Thyroid gland (tissue), 4 donors: Measurements from ENCODE around the gene FOXO6.

Experiments
- CTCF ChIP-seq, 6 experiments: fragments of 200-600 bp in 3 of 6; fragments of 450-650 bp in 3 of 6; sonication (generic) in 3 of 6; IDR thresholded peaks; one replicate each; pipeline ENCODE4 v1.5.1; 2016 to 2019; ENCODE audit warnings: antibody characterized with exemption in 6 of 6, mild to moderate bottlenecking in 2 of 6, inconsistent platforms in 1 of 6, moderate library complexity in 1 of 6
- POLR2A ChIP-seq, 2 donors: fragments of 450-650 bp; IDR thresholded peaks; one replicate each; pipeline ENCODE4 v1.6.1; 2017; ENCODE audit warnings: antibody characterized with exemption in 2 of 2, mild to moderate bottlenecking in 2 of 2, moderate library complexity in 1 of 2

- TF ChIP-seq POLR2A (IDR thresholded peaks at IDR 0.05) (no peak), CTCF (IDR thresholded peaks at IDR 0.05) (no peak)
Measured at GRCh38 chr1:41349361-41350054, 11.7 kb upstream of the FOXO6 start.
